ENCODE results near the gene CDH13.

CDH13 gene

DNA sequence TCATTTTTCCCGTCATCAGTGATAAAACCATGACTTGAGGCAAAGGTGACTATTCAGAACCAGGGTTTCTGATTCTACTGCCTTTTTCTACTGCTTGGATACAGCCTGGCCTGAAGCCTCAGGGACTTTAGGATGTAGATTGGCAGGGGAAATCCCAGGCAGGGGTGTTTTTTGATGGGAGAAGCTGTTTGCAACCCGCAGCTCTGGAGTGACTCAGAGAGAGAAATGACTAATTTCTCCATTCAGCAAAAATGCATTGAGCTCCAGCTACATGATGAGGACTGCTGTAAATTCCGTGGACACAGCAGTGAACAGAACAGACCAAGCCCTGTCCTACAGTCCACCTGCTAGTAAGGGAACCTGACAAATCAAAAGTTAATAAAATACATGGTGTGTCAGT, 560.6 kb downstream of the CDH13 start:
- no peak for DNase-seq (ENCODE audit: low read depth)

DNA sequence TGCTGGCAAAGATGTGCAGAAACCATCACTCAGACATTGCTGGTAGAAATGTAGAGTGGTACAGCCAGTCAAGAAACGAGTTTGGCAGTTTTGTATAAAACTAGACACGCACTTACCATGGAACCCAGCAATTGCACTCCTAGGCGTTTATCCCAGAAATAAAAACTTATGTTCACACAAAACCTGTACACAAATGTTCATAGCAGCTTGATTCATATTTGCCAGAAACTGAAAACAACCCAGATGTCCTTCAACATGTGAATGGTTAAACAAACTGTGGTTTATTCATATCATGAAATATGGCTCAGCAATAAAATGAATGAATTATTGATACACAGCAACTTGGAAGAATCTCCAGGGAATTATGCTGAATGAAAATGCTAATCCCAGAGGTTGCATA, 570.0 kb downstream of the CDH13 start:
- DNase-seq (ENCODE audit: low read depth): no peak

DNA sequence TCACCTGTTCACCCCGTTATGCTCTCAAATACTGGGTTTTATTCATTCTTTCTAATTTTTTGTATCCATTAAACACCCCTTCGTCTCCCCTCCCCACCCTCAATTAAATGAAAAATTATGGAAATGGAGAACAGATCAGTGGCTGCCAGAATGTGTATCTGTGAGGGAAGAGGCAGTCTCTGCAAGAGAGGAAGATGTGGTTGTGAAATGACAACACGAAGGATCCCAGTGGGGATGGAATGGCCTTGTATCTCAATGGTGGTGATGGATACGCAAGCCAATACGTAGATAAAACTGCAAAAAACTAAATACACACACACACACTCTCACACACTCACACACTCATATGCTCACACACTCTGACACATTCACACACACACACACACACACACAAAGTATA, 570.7 kb downstream of the CDH13 start:
- no peak for DNase-seq (ENCODE audit: low read depth)

DNA sequence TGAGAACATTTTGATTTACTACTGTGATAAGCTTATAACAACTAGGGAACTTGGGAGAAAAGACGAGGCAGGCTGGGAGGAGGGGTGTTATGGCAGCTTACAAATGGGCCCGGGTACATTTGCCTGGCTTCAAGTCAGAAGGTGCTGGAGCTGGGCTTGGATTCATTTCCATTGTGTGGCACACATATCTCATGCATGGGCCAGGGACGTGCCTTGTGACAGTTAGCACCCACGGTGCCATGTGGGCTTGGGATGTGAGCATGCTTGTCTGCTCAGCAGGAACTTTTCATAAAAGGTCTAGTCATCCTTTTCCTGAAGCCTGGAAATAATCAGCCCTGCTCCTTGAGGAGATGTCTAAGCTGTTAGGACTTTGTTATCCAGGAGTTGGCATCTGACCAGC, 572.2 kb downstream of the CDH13 start:
- no peak for DNase-seq (ENCODE audit: low read depth)

DNA sequence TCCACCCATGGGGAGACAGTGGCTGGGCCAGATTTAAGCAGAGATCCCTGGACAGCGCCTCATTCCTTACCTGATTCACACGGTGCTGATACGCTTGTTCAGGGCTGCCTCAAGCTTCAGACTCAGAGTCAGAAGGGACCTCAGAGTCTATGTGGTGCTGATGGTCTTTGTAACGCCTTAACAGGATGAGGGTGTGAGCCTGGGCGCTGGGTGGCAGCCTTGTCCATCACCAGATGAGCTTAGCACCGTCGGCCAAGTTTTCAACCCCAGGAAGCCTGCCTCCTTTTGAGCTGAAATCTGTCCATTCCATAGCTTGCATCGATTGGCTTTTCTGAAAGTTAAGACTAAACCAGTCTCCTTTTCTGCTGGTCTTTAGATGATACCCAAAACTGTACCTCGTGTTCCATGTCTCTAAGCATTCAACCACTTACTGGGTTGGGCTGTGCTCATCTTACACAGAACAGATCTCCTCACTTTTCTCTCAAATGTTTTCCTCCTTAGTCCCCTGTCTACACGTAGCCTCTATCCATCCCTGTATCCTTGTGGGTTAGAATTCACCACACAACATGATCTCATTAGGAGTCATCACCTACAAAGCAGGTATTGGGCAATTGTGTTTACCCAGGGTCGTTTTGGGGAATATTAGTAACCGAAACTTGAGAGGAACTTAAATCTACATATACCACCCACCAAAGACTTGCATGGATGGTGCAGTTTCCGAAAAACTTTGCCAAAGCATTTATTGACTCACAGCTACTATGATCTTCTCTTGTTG, 573.4 kb downstream of the CDH13 start:
- no peak for DNase-seq (ENCODE audit: low read depth)

DNA sequence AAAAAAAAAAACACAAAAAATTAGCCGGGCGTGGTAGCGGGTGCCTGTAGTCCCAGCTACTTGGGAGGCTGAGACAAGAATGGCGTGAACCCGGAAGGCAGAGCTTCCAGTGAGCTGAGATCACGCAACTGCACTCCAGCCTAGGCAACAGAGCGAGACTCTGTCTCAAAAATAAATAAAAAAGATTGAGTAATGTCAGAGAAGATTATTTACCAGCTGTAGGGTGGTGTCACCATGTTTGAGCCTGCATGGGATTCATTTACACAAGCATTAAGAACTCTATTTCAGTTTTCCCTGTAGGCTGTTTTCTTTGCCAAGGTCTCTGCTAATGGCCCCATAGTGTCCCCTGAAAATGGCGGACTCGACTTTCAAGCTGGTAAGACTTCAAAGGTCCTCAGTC, 575.0 kb downstream of the CDH13 start:
- no peak for DNase-seq (ENCODE audit: low read depth)

DNA sequence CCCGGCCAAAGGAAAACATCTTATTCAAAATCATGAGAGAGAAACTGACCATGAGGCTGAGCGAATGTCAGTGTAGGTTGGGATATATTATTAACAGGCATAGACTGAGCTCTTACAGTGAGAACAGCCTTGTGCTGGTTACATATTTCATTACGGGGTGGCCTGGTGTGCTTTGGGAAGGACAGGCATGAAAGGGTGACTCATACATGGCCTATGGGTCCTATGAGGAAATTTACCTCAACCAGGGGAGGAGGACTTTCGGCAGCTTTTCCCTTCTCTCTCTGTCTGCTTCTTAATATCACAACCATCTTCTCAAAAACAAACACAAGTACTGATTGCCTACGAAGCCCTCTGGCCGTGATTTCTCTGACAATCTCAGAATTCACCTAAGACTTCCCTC, 579.1 kb downstream of the CDH13 start:
- no peak for DNase-seq (ENCODE audit: low read depth)

DNA sequence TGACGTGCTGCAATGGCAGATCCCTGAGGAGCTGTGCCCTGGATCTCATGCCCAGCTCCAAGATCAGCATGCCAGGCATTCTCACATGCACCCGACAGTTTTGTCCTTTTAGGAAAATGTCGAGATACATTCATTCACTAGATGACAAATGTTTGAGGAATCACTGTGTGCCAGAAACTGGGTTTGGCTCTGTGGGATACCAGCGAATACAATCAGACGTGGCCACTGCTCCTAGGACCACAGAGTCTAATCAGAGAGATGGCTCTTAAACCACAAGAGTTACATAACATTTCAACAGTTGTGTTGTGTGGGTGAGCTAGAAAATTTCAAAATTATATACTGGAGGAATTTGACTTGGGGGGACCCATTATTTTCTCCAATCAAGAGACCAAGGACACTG, 579.7 kb downstream of the CDH13 start:
- no peak for DNase-seq (ENCODE audit: low read depth)

DNA sequence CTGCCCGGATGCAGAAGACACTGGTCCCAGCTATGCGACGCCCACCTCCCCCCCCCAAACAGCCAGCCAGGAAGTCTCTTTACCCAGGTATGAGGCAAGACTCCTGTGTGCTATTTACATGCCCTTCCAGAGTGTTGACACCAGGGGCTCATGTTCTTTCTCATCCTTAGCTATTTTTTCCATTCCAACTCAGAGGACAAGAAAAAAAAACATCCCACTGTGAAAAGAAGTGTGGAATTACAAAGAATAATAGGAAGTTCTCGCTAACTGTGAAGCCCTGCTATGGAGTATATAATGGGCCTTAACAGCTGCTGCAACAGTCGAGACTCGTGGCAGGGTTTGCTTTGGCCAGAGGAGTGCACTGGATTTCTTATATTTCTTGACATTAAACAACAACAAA, 584.9 kb downstream of the CDH13 start:
- no peak for DNase-seq (ENCODE audit: low read depth)

DNA sequence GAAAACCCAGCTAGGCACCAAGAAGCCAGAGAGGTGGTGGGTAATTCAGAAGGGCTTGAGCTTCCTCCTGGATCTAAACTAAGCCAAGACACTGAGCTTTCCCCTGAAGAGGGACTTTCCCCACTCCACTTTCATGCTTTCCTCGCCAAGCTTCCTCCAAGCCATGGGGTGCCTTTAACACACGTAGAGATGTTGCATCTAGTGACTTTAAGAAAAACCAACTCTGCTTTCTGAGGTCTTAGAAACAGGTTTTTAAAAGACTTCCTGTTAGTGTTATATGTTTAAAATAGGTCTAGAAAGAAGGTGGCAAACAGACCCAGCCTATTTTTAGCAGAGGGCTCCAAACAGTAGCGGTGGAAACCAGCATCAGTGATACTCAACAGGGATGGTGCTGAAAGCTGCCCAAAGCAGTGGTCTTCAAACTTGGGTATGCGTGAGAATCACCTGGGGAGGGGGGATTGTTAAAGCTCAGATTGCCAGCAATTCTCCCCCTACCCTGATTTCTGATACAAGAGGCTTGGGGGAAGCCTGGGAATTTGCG, 585.6 kb downstream of the CDH13 start:
- no peak for DNase-seq (ENCODE audit: low read depth)

DNA sequence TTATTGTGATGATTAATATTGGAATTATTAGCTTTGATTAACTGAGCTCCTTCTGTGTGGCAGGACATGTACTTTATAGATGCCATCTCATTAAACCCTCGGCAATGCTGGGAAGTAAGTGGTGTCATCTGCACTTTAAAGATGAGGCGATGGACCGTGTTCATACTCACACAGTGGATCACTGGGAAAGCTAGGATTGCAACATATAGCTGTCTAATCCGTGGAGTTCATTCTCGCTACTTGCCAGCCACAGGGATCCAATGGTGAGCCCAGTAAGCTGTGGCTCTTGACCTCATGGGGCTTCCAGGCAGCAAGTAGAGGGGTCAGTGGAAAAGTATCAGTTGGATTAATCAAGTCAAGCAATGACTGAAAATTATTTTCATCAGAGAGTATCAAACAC, 587.9 kb downstream of the CDH13 start:
- DNase-seq (ENCODE audit: low read depth): no peak

DNA sequence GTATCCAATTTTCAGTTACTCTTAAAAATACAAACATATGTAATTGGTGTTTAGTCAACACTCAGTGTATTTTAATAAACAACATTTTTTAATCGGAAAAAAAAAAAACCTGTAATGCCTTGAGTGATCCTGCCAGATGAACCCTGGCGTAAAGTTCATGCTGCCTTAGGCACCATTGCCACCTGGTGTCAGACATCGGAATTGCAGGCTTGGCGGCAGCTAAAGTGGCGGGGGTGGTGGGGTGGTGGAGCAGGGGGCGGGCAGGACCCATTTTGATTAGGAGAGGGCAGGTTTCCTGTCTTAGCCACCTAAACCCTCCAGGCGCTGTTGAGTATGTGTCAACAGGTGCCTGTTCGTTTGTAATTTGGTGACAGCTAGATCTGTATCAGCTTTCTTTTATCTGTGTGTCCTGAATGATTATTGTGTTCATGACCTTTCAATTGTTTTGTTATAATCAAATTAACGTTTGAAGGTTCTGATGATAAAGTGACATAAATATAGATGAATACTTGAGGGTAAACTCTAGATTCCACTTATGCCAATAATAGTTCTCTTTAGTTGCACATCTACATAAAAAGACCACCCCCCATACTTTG, 588.7 kb downstream of the CDH13 start:
- peak; percentile 2 for DNase-seq (ENCODE audit: low read depth)

DNA sequence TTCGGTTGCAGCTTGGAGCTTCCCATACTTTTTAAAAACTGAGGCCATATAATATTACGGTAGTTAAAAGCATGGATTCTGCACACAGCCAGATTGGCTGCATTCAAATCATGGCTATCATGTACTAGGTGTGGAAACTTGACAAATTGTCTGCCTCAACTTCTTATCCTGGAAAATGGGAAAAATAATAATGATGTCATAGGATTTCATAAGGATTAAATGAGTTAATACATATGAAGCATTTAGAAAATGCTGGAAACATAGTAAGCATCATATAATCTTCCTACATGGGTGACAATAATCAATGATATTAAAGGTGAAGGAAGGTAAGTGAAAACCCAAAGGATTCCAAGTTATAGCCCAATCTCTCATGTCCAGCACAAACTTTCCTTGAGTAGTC, 592.5 kb downstream of the CDH13 start:
- no peak for DNase-seq (ENCODE audit: low read depth)

DNA sequence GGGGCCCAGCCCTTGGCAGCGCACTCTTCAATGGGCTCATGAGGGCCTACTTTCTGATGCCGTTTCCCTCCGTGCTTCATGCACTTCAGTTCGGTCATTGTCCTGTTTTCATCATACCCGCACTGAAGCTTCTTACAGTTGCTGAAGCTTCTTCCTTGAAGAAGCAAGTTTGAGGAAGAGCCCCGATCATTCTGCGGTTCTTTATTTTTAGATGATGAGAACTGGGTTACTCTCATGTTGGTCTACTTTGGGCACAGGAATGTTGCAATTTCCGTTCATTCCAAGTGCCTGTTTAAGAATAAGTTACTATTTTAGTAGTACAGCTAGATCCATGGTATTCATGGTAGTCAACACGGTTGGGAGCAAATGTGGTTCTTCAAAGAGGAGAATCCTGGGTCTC, 593.3 kb downstream of the CDH13 start:
- no peak for DNase-seq (ENCODE audit: low read depth)

DNA sequence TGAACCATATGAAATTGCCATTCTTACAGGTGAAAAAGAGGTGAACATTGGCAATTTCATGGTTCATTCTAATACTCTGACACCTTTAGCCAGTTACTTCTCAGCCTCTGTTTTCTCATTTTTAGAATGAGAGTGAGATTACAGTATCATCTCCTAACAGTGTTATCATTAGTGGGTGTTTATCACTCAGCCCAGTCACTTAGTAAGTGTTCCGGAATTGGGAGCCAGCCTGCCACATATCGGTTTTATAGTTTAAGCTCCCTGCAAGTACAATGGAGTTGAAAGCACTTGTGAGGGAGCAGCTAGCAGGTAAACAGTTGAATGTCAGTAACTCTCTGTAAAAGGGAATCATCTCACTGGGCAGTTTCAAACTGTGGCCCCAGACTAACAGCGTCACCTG, 597.9 kb downstream of the CDH13 start:
- no peak for DNase-seq (ENCODE audit: low read depth)

DNA sequence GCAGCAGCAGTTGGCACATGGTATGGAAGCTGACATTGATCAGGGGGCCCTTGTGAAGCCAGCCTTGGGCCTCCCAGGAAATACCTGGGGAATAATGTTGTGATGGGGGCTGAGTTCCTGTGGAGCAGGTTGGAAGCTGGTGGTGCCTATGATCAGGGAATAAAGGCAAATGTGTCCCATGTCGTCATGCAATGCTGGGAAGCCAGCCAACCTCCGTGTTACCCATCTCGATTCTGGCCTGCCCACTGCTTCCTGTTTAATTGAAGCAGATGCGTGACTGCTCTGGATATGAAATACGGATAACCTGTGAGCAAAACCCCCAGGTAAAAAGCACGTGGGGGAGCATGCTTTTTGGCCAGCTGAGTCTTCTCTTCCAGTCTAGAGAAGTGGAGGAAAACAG, 600.6 kb downstream of the CDH13 start:
- DNase-seq (ENCODE audit: low read depth): no peak

DNA sequence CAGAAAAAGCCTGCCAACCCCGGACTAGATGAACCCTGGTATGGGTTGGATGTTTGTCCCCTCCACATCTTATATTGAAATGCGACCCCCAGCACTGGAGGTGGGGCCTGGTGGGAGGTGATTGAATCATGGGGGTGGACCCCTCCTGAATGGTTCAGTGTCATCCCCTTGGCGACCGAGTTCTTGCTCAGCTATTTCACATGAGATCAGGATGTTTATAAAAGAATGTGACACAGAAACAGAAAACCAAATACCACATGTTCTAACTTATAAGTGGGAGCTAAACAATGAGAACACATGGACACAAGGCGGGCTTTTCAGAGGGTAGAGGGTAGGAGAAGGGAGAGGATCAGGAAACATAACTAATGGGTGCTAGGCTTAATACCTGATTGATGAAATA, 605.0 kb downstream of the CDH13 start:
- DNase-seq (ENCODE audit: low read depth): no peak

DNA sequence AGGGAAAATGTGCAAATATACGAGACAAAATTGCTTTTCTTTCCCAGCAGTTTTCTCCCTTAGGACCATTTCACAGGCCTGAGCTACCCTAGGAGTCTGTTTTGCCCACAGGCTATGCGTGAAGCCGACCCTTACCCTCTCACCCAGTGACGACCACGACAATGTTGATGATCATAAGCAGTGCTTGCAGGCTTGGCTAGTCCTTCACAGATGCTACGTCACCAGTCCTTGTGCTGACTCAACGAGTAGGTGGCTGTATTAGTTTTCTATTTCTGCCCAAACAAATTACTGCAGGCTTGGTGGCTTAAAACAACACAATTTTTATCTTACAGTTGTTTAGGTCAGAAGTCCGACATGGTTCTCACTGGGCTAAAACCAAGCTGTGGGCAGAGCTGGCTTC, 606.4 kb downstream of the CDH13 start:
- no peak for DNase-seq (ENCODE audit: low read depth)

DNA sequence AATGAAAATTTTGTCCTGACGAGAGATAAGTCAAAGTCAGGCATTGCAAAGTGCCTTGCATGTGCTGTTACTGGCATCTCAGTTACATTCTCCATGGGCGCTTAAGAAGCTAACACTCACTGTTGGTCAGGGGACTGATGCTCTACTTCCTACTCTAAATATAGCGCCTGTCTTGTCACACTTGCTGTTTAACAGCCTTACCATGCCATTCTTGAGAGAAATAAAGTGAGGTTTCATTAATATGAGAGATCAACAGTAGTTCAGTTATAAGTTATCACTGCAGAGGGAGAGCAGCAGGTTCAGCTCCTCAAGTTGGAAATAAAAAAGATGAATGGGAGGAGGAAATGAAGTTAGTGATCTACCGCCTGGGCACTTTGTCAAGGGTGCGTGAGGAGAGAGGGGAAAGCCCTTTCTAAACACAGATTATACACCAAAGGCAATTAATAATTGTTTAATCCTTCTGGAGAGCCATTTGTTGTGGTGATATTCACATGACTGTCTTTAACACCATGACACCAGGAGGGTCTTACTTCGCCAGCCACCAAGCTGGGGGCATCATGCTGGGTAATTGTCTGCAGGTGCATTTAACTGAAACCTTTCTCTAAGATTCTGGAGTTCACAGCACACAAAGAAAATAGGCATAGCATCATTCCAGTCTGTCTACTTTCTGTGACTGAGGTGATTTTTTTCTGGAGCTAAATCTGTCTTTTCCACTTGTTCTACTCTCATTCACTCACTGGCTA, 612.4 kb downstream of the CDH13 start:
- no peak for DNase-seq (ENCODE audit: low read depth)

DNA sequence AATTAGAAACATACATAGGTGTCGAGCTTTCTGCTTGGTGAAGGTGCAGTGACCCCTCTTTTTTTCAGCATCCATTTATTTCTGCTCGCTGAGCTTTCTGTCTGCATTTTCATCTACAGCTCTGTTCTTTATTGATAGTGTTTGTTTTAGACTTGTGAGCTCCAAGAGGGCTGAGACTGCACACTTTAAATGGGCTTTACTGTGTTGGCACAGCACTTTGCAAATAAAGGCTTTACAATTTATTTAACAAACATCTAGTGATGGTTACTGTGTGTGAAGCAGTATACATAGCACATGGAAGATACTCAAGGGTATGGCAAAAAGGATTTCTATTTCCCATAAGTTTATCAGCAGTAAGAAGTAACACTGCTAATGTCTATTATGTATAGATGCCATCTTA, 617.3 kb downstream of the CDH13 start:
- no peak for DNase-seq (ENCODE audit: low read depth)

DNA sequence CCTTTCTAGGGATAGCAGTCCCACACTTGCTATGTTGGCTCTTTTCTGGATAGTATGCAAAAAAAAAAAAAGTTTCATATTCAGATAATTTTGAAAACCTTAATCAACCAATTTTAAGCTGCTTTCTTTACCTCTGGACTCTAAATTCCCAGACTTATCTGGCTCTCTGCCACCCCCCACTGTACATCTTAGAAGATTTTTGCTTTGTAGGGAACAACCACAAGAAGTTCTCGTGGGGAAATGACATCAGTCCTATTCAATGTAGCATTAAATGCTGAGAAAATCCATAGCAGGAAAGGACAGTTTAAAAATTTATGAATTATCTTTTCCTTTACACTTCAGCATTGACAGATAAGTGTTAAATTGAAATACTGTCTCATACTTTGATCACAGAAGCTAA, 618.3 kb downstream of the CDH13 start:
- DNase-seq (ENCODE audit: low read depth): no peak

DNA sequence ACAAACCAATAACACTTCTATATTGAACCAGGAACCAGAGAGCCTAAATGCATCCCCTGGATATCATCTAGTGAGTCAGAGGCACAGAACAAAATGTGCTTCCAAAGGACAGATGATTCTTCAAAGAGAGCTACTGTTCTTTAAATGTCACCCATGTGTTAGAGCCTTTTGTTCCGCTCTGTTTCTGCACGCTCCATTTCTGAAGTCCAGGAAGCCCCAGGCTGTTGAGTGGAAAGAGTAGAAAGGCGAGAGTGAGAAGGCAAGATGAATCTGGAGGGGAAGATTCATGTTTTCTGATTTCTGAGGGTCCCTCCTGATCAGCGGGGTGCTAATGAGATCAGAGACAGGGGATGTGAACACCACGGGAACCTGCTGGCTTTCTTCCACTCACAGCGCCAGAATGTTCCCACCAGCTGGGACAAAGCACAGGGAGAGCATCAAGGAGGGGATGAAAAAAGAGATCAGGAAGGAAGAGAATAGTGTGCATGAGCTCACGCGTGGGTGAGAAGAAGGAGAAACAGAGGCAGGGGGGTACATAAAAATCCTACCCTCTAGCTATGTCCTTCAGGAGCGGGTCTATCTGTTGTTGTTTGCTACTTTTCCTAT, 621.1 kb downstream of the CDH13 start:
- no peak for DNase-seq (ENCODE audit: low read depth)
